Body of pancreas (tissue), 4 donors: ENCODE results near the gene SLIT2. TPM values are rescaled to one million over a fixed set of nuclear protein-coding genes. Genes with fewer than 3 reads are reported as not detected.

Experiments used
- ATAC-seq: fragments of 150-250 bp; one replicate; pipeline ENCODE4 v1.9.1; 2016
- DNase-seq, 4 donors: peaks; one replicate each; pipeline ENCODE4 v3.0.0-alpha.2; 2019
- H3K27ac ChIP-seq, 4 donors: fragments of 200-600 bp; sonication (generic); 1 replicate in 3 of 4; 2 replicates in 1 of 4; pipeline versions ENCODE4 v1.5.1 to v1.6.1; 2016 to 2019; ENCODE audit warnings: mild to moderate bottlenecking in 1 of 4, mixed read lengths in 1 of 4, moderate library complexity in 1 of 4
- H3K27me3 ChIP-seq, 2 donors: fragments of 200-600 bp; sonication (generic); one replicate each; pipeline ENCODE4 v1.6.0; 2016; ENCODE audit warnings: mild to moderate bottlenecking in 1 of 2
- H3K36me3 ChIP-seq, 2 donors: fragments of 200-600 bp; sonication (generic); replicated peaks in 1 of 2; 2 replicates each; pipeline ENCODE4 v1.5.1; 2016; ENCODE audit warnings: low read depth in 2 of 2; ENCODE audit not compliant: insufficient read depth in 1 of 2
- H3K4me1 ChIP-seq: fragments of 200-600 bp; sonication (generic); one replicate; pipeline ENCODE4 v1.6.0; 2016
- H3K4me3 ChIP-seq, 2 donors: fragments of 200-600 bp; sonication (generic); 1 replicate in 1 of 2; 2 replicates in 1 of 2; pipeline ENCODE4 v1.5.1; 2016 to 2019
- H3K9me3 ChIP-seq, 3 donors: fragments of 200-600 bp; sonication (generic); 1 replicate in 2 of 3; 2 replicates in 1 of 3; pipeline ENCODE4 v1.5.1; 2016
- CTCF ChIP-seq, 7 experiments: fragments of 450-650 bp in 4 of 7; fragments of 200-600 bp in 3 of 7; sonication (generic) in 3 of 7; IDR thresholded peaks; one replicate each; pipeline ENCODE4 v1.5.1; 2016 to 2019; ENCODE audit warnings: antibody characterized with exemption in 7 of 7
- POLR2A ChIP-seq, 3 donors: fragments of 450-650 bp; IDR thresholded peaks; one replicate each; pipeline ENCODE4 v1.6.1; 2016; ENCODE audit warnings: antibody characterized with exemption in 3 of 3, mild to moderate bottlenecking in 2 of 3
- WGBS, 2 donors: methylation state at CpG; one replicate each; pipeline ENCODE4 v1.1.5; 2017; 5-methylcytosine and 5-hydroxymethylcytosine counted together
- intact Hi-C: fragments of 100-400 bp; cut with DNase I; formaldehyde crosslinking; loops from one replicate; pipeline ENCODE4 v1.15.1; 2023
- total RNA-seq, 2 donors: library from RNA; depleted of rRNA; stranded (reverse); fragments of >200 nt; gene quantifications; one replicate each; pipeline ENCODE4 v1.1.0, GENCODE V29; 2016

The SLIT2 gene
- total RNA-seq = 1 to 10 TPM; 3.1 to 5.6 TPM

GRCh38 chr4:20251796-20252655, at the start of gene SLIT2:
Gene SLIT2, plus strand, starts transcription at chr4:20251905. Its CDS starts 1,911 bp downstream, at chr4:20253816.
- TF ChIP-seq POLR2A (IDR thresholded peaks at IDR 0.05) = peak; percentile 65 to 92 (median 88)
- no peak for TF ChIP-seq CTCF (IDR thresholded peaks at IDR 0.05)
- whole genome bisulfite sequencing, 2 donors = 1% methylated on average over 28 to 84 of the region's 85 CpGs
- DNase-seq (peak; percentile 79 to 88 (median 84)), ATAC-seq (peak; percentile 92)
- peaks cover 0 to 4% (median 0%) of the 10 kb centered on the region in 3 donors for H3K9me3 ChIP-seq
- H3K4me1 ChIP-seq = peaks cover 42% of the 10 kb centered on the region
- peaks cover 0 to 9% of the 10 kb centered on the region in 2 donors for H3K27me3 ChIP-seq
- peak within 1 kb of the TSS; percentile 75 to 77 for H3K4me3 ChIP-seq
- intact Hi-C loops = no loop called here
- peak within 1 kb of the TSS in 3 of 4 donors; percentile 31 to 50 (median 34) for H3K27ac ChIP-seq
- no peaks in the 10 kb centered on the region for H3K36me3 ChIP-seq

DNA sequence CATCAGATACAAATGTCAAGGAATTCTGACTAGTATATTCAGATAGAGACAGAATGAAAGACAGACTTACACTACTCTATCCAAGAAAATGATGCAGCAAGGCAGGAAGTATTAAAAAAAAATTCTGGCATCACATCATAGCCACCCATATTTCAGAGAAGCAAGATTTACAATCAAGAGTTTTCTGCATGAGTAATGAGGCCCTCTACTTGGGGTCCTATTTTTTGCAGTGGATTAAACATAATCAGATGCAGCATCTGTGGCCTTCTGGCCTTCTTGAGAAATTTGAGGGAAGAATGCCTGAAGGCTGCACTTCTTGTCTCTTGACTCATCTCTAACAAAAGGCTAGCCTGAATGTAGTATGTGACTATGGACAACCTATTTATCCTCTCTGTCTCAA, 48.2 kb upstream of the SLIT2 start:
- no peak for ATAC-seq
- Histone ChIP-seq H3K4me1 (no peaks in the 10 kb centered on the region), H3K36me3 (no peaks in the 10 kb centered on the region), H3K27me3 (no peaks in the 10 kb centered on the region), H3K4me3 (no peak overlapping the region), H3K9me3 (no peaks in the 10 kb centered on the region), H3K27ac (no peak overlapping the region)
- TF ChIP-seq CTCF (IDR thresholded peaks at IDR 0.05) = no peak
- no peak for TF ChIP-seq POLR2A (IDR thresholded peaks at IDR 0.05)
- intact Hi-C loops = no loop called here
- no peak for DNase-seq

DNA sequence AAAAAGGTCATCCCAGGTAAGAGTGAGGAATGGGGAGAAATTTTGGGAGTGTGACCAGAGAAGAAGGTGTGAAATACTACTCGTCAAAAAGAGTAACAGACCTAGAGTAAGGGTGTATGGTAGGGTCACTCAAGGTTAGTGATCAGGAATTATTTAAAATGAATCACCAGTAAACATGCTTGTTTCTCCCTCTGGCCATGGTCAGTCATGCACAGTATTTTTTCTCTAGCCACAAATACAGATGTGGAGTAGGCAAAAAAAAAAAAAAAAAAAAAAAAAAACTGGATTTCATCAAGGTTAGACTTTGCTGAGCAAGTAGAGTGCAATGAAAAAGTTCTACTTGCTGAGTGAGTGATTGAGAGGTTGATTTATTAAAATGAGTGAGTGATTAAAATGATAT, 34.2 kb upstream of the SLIT2 start:
- no peak overlapping the region for H3K4me3 ChIP-seq
- no peaks in the 10 kb centered on the region for H3K36me3 ChIP-seq
- ATAC-seq = no peak
- WGBS, 2 donors = 0 to 57% methylated on average over 1 of the region's 1 CpG
- intact Hi-C loops = no loop called here
- DNase-seq = no peak
- H3K27ac ChIP-seq = no peak overlapping the region
- TF ChIP-seq CTCF (IDR thresholded peaks at IDR 0.05) = no peak
- no peak for TF ChIP-seq POLR2A (IDR thresholded peaks at IDR 0.05)
- no peaks in the 10 kb centered on the region for H3K4me1 ChIP-seq
- H3K9me3 ChIP-seq = no peaks in the 10 kb centered on the region
- no peaks in the 10 kb centered on the region for H3K27me3 ChIP-seq

DNA sequence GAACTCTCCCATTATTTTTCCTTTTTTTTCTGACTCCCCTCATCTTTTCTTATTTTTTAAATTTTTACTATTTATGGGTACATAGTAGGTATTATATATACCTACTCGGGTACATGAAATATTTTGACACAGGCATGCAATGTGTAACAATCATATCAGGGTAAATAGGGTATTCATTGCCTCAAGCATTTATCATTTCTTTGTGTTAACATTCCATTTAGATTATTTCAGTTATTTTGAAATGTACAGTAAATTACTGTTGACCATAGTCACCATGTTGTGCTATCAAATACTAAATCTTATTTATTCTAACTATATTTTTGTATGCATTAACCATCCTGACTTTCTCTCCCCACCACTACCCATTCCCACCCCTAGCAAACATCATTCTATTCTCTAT, 33.8 kb upstream of the SLIT2 start:
- intact Hi-C loops = no loop called here
- no peak for TF ChIP-seq CTCF (IDR thresholded peaks at IDR 0.05)
- Histone ChIP-seq H3K36me3 (no peaks in the 10 kb centered on the region), H3K4me3 (no peak overlapping the region), H3K27me3 (no peaks in the 10 kb centered on the region), H3K4me1 (no peaks in the 10 kb centered on the region), H3K27ac (no peak overlapping the region), H3K9me3 (no peaks in the 10 kb centered on the region)
- 21 to 25% methylated on average over 1 of the region's 1 CpG for WGBS, 2 donors
- no peak for DNase-seq
- no peak for ATAC-seq

GRCh38 chr4:20219521-20219920, 32.2 kb upstream of the SLIT2 start:
- no peaks in the 10 kb centered on the region for H3K4me1 ChIP-seq
- no peaks in the 10 kb centered on the region for H3K27me3 ChIP-seq
- intact Hi-C loops = no loop called here
- TF ChIP-seq POLR2A (IDR thresholded peaks at IDR 0.05) = no peak
- no peak for TF ChIP-seq CTCF (IDR thresholded peaks at IDR 0.05)
- no peaks in the 10 kb centered on the region for H3K9me3 ChIP-seq
- no peak overlapping the region for H3K27ac ChIP-seq
- no peak overlapping the region for H3K4me3 ChIP-seq
- no peaks in the 10 kb centered on the region for H3K36me3 ChIP-seq
- DNase-seq (no peak), ATAC-seq (no peak)
